Progenitor cell of endocrine pancreas (in vitro differentiated cells): ENCODE measurements around the gene PLA2G4E. TPM values are rescaled to one million over a fixed set of nuclear protein-coding genes. Genes with fewer than 3 reads are reported as not detected.

Experiments used
- DNase-seq: peaks from one replicate; pipeline ENCODE4 v3.0.0; 2021; ENCODE audit warnings: low spot score; ENCODE audit not compliant: unreplicated experiment
- H3K27ac Mint-ChIP-seq: 2 replicates; pipeline ENCODE4 v1.8.0; 2021; ENCODE audit warnings: mild to moderate bottlenecking, moderate library complexity, mixed read lengths
- H3K27me3 Mint-ChIP-seq: 2 replicates; pipeline ENCODE4 v1.8.0; 2021; ENCODE audit warnings: mixed read lengths
- H3K36me3 Mint-ChIP-seq: 2 replicates; pipeline ENCODE4 v1.8.0; 2022; ENCODE audit warnings: mixed read lengths; ENCODE audit not compliant: insufficient read depth
- H3K4me1 Mint-ChIP-seq: 2 replicates; pipeline ENCODE4 v1.8.0; 2021; ENCODE audit warnings: low read depth, mixed read lengths
- H3K4me3 Mint-ChIP-seq: 2 replicates; pipeline ENCODE4 v1.8.0; 2021; ENCODE audit warnings: low read depth, mild to moderate bottlenecking, moderate library complexity, mixed read lengths
- H3K9me3 Mint-ChIP-seq: 2 replicates; pipeline ENCODE4 v1.8.0; 2021; ENCODE audit warnings: low read depth, mixed read lengths
- total RNA-seq: library from RNA; stranded (reverse); gene quantifications from 2 replicates; pipeline ENCODE4 v1.2.1, GENCODE V29; 2021
- TF ChIP-seq, protein P1 (sequence below): fragments of 200-600 bp; sonication (generic); IDR thresholded peaks from one replicate; pipeline ENCODE4 v1.5.0; 2021; ENCODE audit warnings: antibody characterized with exemption, mild to moderate bottlenecking; ENCODE audit not compliant: unreplicated experiment

PLA2G4E gene
- total RNA-seq, 1 donor from 2014 or later: not detected

DNA sequence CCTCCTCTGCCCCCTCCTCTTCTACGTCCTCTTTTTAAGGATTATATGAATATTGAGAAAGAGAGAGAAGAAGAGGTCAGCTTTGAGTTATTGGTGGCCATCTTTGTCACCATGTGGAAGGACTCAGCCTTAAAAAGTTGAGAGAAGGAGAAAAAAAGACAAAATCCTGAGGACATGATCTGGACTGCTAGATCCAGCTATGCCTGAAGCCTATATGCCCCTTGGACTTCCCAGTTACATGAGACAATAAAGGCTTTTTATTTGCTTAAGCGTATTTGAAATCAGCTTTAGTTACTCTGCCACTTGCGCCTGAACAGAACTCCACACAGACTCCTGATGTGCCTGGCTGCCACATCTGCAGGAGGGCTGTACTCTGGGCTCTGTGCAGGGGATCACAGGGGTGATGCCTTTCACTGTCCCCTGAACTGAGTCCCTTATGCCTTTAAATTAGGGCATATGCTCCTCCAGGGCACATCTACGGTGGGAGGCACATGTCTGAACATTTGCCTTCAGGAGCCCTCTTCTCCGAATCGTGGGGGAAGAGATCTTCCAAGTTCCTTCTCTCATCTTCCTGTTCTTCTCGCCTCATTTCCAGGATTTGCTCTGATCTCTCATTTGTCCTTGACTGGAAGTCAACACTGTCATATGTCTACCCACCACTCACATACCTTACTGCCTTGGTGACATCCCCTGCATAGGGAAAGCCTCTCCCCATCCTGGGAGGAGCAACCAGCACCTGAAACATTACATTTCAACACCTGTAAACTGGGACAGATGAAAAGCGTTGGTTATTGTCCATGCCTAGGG is 14.0 kb upstream of the PLA2G4E start:
- Mint-ChIP-seq H3K27me3 (peaks cover 5% of the 10 kb centered on the region), H3K27ac (no peak overlapping the region), H3K9me3 (no peaks in the 10 kb centered on the region), H3K4me1 (no peaks in the 10 kb centered on the region), H3K4me3 (no peak overlapping the region), H3K36me3 (no peaks in the 10 kb centered on the region)
- DNase-seq: no peak
- TF ChIP-seq, protein P1, sequence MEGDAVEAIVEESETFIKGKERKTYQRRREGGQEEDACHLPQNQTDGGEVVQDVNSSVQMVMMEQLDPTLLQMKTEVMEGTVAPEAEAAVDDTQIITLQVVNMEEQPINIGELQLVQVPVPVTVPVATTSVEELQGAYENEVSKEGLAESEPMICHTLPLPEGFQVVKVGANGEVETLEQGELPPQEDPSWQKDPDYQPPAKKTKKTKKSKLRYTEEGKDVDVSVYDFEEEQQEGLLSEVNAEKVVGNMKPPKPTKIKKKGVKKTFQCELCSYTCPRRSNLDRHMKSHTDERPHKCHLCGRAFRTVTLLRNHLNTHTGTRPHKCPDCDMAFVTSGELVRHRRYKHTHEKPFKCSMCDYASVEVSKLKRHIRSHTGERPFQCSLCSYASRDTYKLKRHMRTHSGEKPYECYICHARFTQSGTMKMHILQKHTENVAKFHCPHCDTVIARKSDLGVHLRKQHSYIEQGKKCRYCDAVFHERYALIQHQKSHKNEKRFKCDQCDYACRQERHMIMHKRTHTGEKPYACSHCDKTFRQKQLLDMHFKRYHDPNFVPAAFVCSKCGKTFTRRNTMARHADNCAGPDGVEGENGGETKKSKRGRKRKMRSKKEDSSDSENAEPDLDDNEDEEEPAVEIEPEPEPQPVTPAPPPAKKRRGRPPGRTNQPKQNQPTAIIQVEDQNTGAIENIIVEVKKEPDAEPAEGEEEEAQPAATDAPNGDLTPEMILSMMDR: no peak

DNA sequence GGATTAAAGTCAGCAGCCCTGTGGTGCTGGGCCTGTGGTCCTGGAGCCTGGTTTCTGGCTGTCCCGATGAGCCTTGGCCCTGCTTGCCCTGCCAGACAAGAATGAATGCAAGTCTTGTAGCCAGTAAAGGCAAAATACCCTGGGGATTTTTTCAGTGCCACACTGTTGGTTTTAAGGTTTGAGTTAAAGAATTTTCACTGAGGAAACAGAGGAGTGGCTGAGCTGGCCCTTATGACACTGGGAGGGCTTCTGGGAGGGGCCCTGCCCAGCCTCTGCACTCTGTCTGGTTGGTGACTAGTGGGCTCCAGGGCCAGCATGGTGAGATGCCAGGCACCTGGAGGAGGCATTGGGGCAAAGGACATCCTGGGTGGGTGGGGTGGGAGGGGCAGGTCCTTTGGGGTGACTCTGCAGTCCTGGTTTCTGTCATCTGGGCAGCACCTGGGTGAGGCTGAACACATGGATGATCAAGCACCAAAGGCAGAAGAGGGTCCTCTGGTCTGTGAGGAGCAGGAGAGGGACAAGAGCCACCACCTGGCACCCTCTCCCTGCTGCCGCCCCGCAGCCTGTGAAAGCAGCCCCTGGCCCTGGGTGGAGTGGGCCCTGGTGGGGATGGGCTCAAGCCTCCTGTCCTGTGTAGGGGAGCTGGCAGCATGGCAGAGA is 12.5 kb upstream of the PLA2G4E start:
- peaks cover 7% of the 10 kb centered on the region for H3K27me3 Mint-ChIP-seq
- TF ChIP-seq, protein P1: no peak
- H3K36me3 Mint-ChIP-seq: no peaks in the 10 kb centered on the region
- no peaks in the 10 kb centered on the region for H3K4me1 Mint-ChIP-seq
- no peak for DNase-seq
- H3K9me3 Mint-ChIP-seq: no peaks in the 10 kb centered on the region
- H3K27ac Mint-ChIP-seq: no peak overlapping the region
- no peak overlapping the region for H3K4me3 Mint-ChIP-seq

DNA sequence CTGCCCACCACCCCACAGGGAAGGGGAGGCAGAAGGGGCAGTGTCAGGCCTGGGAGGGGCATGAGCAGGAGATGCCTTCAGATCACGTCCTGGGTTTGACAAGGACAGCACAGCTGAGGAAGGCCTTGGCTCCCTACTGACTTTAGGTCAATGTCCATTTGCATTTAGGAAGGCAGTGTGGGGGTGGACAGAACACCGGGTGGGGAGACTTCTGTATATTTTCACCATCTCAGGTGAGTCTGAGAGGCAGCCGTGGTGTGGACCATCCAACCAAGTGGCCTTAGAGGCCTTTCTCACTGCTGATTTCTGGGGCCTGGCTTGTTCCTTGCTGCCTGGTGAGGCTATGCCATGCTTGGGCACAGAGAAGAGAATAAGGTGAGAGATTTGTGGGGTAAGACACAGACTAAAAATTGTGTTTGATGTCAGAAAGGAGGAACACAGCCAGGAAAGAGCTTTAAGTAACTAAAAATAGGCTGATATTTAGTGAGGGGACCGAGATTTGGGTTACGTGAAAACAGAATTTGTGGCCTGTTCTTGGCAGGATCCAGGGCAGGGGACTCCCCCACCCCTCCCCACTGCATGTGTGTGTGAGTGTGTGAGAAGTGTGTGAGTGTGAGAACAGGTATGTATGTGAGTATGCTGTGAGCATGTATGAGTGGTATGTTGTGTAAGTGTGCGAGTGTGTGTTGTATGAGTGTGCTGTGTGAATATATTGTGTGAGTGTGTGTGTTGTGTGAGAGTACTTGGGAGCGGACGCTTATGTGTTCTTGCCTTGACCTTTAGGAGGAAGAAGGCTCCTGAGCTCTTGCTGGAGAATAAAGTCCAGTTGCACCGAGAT is 11.8 kb upstream of the PLA2G4E start:
- peaks cover 8% of the 10 kb centered on the region for H3K27me3 Mint-ChIP-seq
- H3K4me3 Mint-ChIP-seq: no peak overlapping the region
- no peaks in the 10 kb centered on the region for H3K4me1 Mint-ChIP-seq
- H3K9me3 Mint-ChIP-seq: no peaks in the 10 kb centered on the region
- no peaks in the 10 kb centered on the region for H3K36me3 Mint-ChIP-seq
- DNase-seq: no peak
- TF ChIP-seq, protein P1: no peak
- H3K27ac Mint-ChIP-seq: no peak overlapping the region

DNA sequence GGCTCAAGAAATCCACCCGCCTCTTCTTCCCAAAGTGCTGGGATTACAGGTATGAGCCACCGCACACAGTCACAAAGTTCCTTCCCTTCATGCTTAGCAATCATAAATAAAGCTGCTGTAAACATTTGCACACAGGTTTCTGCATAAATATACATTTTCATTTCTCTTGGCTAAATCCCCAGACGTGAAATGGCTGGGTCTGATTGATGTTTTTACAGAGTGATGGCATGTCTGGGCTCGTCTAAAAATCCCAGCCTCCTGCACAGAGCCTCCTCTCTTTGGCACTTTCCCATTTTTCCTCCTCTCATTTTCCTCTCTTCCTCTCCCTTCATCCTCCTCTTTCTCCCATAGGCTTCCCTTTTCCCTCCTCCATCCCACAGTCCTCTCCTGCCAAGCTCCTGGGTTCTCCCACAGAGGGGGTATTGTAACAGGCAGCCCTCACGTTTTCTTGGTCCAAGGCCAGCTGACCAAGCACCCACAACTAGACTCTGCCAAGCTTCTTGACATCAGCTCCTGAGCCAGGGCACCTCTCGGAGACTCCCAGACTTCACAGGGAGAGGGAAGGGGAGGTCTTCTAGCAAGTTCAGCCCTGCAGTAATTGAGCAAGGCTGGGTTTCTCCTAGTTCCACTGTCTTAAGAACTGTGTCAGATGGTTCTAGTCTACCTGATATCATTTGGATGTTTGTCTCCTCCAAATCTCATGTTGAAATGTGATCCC is 10.5 kb upstream of the PLA2G4E start:
- Mint-ChIP-seq H3K9me3 (no peaks in the 10 kb centered on the region), H3K27me3 (peaks cover 11% of the 10 kb centered on the region), H3K27ac (no peak overlapping the region), H3K36me3 (no peaks in the 10 kb centered on the region), H3K4me1 (no peaks in the 10 kb centered on the region), H3K4me3 (no peak overlapping the region)
- no peak for DNase-seq
- TF ChIP-seq, protein P1: no peak
